Left renal cortex interstitium (tissue), 4 donors: ENCODE data around the gene DDAH1. TPM values are rescaled to one million over a fixed set of nuclear protein-coding genes. Genes with fewer than 3 reads are reported as not detected.

ENCODE experiments used
- DNase-seq, 4 donors: peaks; one replicate each; pipeline ENCODE4 v3.0.0-alpha.2; 2013; ENCODE audit warnings: low read depth in 4 of 4, low spot score in 2 of 4, missing footprints in 1 of 4
- polyA plus RNA-seq, 4 donors: library from polyadenylated mRNA; unstranded; fragments of 120-200 nt; gene quantifications; one replicate each; pipeline ENCODE4 v1.2.1, GENCODE V29; 2013; ENCODE audit not compliant: insufficient read length in 4 of 4

DDAH1 gene
- polyA plus RNA-seq, 4 donors: 117 to 127 (median 120) TPM

- no peak for DNase-seq
These were observed 60.6 kb downstream of the DDAH1 start for GRCh38 chr1:85404408-85404807.

- no peak for DNase-seq
These were observed 66.4 kb downstream of the DDAH1 start for GRCh38 chr1:85398391-85399064.

GRCh38 chr1:85397490-85398032 is 67.4 kb downstream of the DDAH1 start:
- DNase-seq: no peak

GRCh38 chr1:85396194-85396593 is 68.8 kb downstream of the DDAH1 start:
- DNase-seq: no peak

- DNase-seq: no peak
These were observed 70.8 kb downstream of the DDAH1 start for GRCh38 chr1:85394130-85394529.

GRCh38 chr1:85393490-85393889 is 71.5 kb downstream of the DDAH1 start:
- no peak for DNase-seq

- DNase-seq: no peak
These were observed 76.5 kb downstream of the DDAH1 start for GRCh38 chr1:85388416-85388815.

GRCh38 chr1:85387781-85388180 is 77.2 kb downstream of the DDAH1 start:
- no peak for DNase-seq

- no peak for DNase-seq
These were observed 78.8 kb downstream of the DDAH1 start for GRCh38 chr1:85386068-85386722.

GRCh38 chr1:85379203-85380136 is 85.5 kb downstream of the DDAH1 start:
- DNase-seq: no peak

GRCh38 chr1:85378534-85378933 is 86.4 kb downstream of the DDAH1 start:
- no peak for DNase-seq

- no peak for DNase-seq
These were observed 88.6 kb downstream of the DDAH1 start for GRCh38 chr1:85376356-85376755.

- DNase-seq: no peak
These were observed 89.5 kb downstream of the DDAH1 start for GRCh38 chr1:85375493-85375892.

GRCh38 chr1:85374160-85374559 is 90.8 kb downstream of the DDAH1 start:
- DNase-seq: no peak

- no peak for DNase-seq
These were observed 91.6 kb downstream of the DDAH1 start for GRCh38 chr1:85373378-85373708.

GRCh38 chr1:85372683-85373377 is 92.1 kb downstream of the DDAH1 start:
- DNase-seq: no peak

GRCh38 chr1:85371021-85371420 is 93.9 kb downstream of the DDAH1 start:
- DNase-seq: no peak

GRCh38 chr1:85368073-85368770 is 96.7 kb downstream of the DDAH1 start:
- DNase-seq: no peak

- DNase-seq: no peak
These were observed 98.4 kb downstream of the DDAH1 start for GRCh38 chr1:85366391-85367170.
